MCF 10A (cell line): Measurements from ENCODE around the gene TMEM138. TPM values are rescaled to one million over a fixed set of nuclear protein-coding genes. Genes with fewer than 3 reads are reported as not detected.
A peak's percentile ranks its signal among the peaks of the same experiment; 100 is the strongest.

Source experiments
- BruUV-seq: library from RNA; stranded (reverse); fragments of 400-500 nt; replicated peaks from 2 replicates; lab custom pipeline; 2021; lab: Mats Ljungman, UMichigan
- CTCF ChIA-PET: fragments of 300-600 bp; sonication (Branson Sonifier 250); formaldehyde crosslinking; extraction: SDS; loops from one replicate; lab custom pipeline; 2021; ENCODE audit warnings: antibody characterized with exemption, inconsistent platforms; lab: Yijun Ruan, JAX
- POLR2A ChIA-PET: fragments of 300-600, 350-650 bp; sonication (Branson Sonifier 250); formaldehyde crosslinking; extraction: SDS; loops from one replicate; lab custom pipeline; 2020; ENCODE audit warnings: antibody characterized with exemption, inconsistent platforms; lab: Yijun Ruan, JAX
- DNase-seq: peaks from one replicate; pipeline ENCODE4 v3.0.0-alpha.2; 2018; ENCODE audit not compliant: unreplicated experiment
- H3K27ac Mint-ChIP-seq: one replicate; pipeline ENCODE4 v1.8.0; 2022; ENCODE audit warnings: mild to moderate bottlenecking, low read depth, mixed read lengths; ENCODE audit not compliant: unreplicated experiment
- H3K27me3 Mint-ChIP-seq: one replicate; pipeline ENCODE4 v1.8.0; 2022; ENCODE audit warnings: mixed read lengths; ENCODE audit not compliant: insufficient read depth, unreplicated experiment
- H3K36me3 Mint-ChIP-seq: one replicate; pipeline ENCODE4 v1.8.0; 2022; ENCODE audit warnings: mild to moderate bottlenecking, moderate library complexity, mixed read lengths; ENCODE audit not compliant: insufficient read depth, unreplicated experiment
- H3K4me1 Mint-ChIP-seq: one replicate; pipeline ENCODE4 v1.8.0; 2022; ENCODE audit warnings: mixed read lengths; ENCODE audit not compliant: insufficient read depth, unreplicated experiment
- H3K4me3 Mint-ChIP-seq: one replicate; pipeline ENCODE4 v1.8.0; 2022; ENCODE audit warnings: mild to moderate bottlenecking, moderate library complexity, mixed read lengths; ENCODE audit not compliant: unreplicated experiment
- H3K9me3 Mint-ChIP-seq: one replicate; pipeline ENCODE4 v1.8.0; 2022; ENCODE audit warnings: mixed read lengths; ENCODE audit not compliant: unreplicated experiment
- intact Hi-C: fragments of 100-400 bp; cut with micrococcal nuclease; formaldehyde crosslinking; loops from 2 replicates; pipeline ENCODE4 v1.14.1; 2022
- total RNA-seq: library from RNA; stranded (reverse); gene quantifications from 2 replicates; pipeline ENCODE4 v1.2.3, GENCODE V29; 2022
- TF ChIP-seq, protein P1 (sequence below): fragments of 200-600 bp; IDR thresholded peaks from one replicate; pipeline ENCODE4 v1.8.0; 2022; ENCODE audit warnings: antibody characterized with exemption, mild to moderate bottlenecking; ENCODE audit not compliant: unreplicated experiment

The TMEM138 gene
- total RNA-seq, 1 experiment from 2014 or later = 39.9 TPM

GRCh38 chr11:61345170-61345610 lies 17.0 kb upstream of the TMEM138 start:
- no peak for DNase-seq
- Mint-ChIP-seq H3K4me1 (no peaks in the 10 kb centered on the region), H3K27ac (no peak overlapping the region), H3K9me3 (no peaks in the 10 kb centered on the region), H3K4me3 (no peak overlapping the region), H3K27me3 (no peaks in the 10 kb centered on the region), H3K36me3 (peaks cover 43% of the 10 kb centered on the region)
- BruUV-seq = no TSS peak
- ChIA-PET POLR2A (interaction anchor here (0.6 to 1.9 kb wide), 3 partner anchors 9 to 1276 kb away, joined by 3 to 5 read pairs (median 4); no protein-coding TSS in a partner anchor), CTCF (interaction anchor here (0.6 to 3.0 kb wide), 4 partner anchors 8 to 36 kb away, joined by 3 to 23 read pairs (median 4); no protein-coding TSS in a partner anchor)
- TF ChIP-seq, protein P1, sequence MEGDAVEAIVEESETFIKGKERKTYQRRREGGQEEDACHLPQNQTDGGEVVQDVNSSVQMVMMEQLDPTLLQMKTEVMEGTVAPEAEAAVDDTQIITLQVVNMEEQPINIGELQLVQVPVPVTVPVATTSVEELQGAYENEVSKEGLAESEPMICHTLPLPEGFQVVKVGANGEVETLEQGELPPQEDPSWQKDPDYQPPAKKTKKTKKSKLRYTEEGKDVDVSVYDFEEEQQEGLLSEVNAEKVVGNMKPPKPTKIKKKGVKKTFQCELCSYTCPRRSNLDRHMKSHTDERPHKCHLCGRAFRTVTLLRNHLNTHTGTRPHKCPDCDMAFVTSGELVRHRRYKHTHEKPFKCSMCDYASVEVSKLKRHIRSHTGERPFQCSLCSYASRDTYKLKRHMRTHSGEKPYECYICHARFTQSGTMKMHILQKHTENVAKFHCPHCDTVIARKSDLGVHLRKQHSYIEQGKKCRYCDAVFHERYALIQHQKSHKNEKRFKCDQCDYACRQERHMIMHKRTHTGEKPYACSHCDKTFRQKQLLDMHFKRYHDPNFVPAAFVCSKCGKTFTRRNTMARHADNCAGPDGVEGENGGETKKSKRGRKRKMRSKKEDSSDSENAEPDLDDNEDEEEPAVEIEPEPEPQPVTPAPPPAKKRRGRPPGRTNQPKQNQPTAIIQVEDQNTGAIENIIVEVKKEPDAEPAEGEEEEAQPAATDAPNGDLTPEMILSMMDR = no peak
- intact Hi-C loops = no loop called here

DNA sequence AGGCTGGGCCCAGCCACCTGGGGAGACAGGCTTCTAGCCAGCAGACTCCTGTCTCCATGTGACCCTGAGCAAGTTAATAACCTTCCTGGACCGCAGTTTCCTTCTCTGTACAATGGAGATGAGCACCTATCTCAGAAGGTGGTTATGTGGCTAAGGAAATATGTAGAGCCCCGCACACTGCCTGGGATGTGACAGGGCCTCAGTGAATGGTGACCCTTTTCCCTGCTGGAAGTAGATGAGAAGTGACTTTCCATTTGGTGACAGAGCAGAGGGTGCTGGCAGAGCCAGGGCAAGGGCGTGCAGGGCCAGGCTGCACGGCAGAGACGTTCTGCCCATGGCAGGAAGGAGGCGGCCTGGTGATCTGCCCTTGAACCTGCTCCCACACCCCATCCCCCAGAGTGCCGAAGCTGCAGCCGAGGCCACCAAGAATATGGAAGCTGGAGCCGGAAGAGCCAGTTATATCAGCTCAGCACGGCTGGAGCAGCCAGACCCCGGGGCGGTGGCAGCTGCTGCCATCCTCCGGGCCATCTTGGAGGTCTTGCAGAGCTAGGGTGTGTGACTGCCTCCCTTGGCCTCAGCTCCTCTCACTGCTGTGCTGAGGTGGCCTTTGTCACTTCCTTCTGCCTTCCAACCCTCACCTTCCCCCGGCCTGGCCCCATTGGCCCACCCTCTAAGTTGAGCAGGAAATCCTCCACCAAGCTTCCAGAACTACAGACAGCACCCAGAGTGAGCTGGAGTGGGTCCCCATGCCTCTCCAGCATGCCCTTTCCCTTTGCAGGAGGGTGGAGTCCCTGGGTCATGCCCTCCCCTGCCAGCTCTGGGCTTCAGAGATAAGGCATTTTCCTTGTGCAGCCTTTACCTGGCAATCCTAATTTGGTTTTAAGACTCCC lies 16.0 kb upstream of the TMEM138 start:
- H3K36me3 Mint-ChIP-seq = peaks cover 49% of the 10 kb centered on the region
- POLR2A ChIA-PET = interaction anchor here (0.6 to 6.7 kb wide), 5 partner anchors 10 to 40 kb away, joined by 4 to 72 read pairs (median 4); partner anchors contain the start of genes CYB561A3 and TMEM138
- H3K9me3 Mint-ChIP-seq = no peaks in the 10 kb centered on the region
- intact Hi-C loops = no loop called here
- CTCF ChIA-PET = interaction anchor here (0.6 to 3.0 kb wide), 3 partner anchors 10 to 79 kb away, joined by 3 to 23 read pairs (median 3); no protein-coding TSS in a partner anchor
- H3K27ac Mint-ChIP-seq = no peak overlapping the region
- no peaks in the 10 kb centered on the region for H3K4me1 Mint-ChIP-seq
- no peaks in the 10 kb centered on the region for H3K27me3 Mint-ChIP-seq
- DNase-seq = no peak
- TSS peak; percentile 41 for BruUV-seq
- H3K4me3 Mint-ChIP-seq = no peak overlapping the region
- TF ChIP-seq, protein P1 = no peak

DNA sequence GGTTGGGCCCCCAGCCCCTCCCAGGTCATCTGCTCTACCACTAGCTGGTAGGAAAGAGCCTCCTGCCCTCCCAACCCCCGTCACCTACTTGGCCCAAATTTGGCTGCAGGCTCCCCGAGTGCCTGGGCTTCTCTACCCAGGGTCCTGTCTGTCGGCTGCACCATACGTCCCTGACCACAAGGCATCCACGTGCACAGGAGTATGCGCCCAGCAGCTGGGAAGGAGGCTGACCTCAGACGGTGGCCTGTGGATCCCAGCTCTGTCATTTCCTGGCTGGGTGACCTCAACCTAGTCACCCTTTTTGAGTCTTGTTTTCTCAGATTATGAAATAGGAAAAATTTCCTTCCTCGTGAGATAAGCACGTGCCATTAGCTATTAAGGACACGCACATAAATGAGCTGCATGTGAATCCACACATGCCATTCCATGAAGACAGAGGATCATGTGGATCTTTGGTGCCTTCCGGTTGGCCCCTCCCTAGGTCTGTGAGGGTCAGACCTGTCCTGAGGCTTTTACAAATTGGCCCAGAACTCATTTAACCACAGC lies 14.2 kb upstream of the TMEM138 start:
- peaks cover 53% of the 10 kb centered on the region for H3K36me3 Mint-ChIP-seq
- intact Hi-C loops = no loop called here
- H3K27ac Mint-ChIP-seq = no peak overlapping the region
- ChIA-PET CTCF (interaction anchor here (0.8 to 4.1 kb wide), 4 partner anchors 11 to 38 kb away, joined by 3 to 33 read pairs (median 14); no protein-coding TSS in a partner anchor), POLR2A (interaction anchor here (0.8 to 6.7 kb wide), 6 partner anchors 11 to 87 kb away, joined by 3 to 72 read pairs (median 4); partner anchors contain the start of genes CYB561A3 and TMEM138)
- DNase-seq = no peak
- no TSS peak for BruUV-seq
- H3K4me3 Mint-ChIP-seq = no peak overlapping the region
- no peaks in the 10 kb centered on the region for H3K9me3 Mint-ChIP-seq
- H3K4me1 Mint-ChIP-seq = no peaks in the 10 kb centered on the region
- TF ChIP-seq, protein P1 = no peak
- H3K27me3 Mint-ChIP-seq = no peaks in the 10 kb centered on the region
